ENCODE measurements around the gene PREP.

- TF ChIP-seq CTCF (IDR thresholded peaks at IDR 0.05) (no peak), POLR2A (IDR thresholded peaks at IDR 0.05) (no peak)
These were observed 6.9 kb upstream of the PREP start for GRCh38 chr6:105409734-105410133.
